Neural progenitor cell (in vitro differentiated cells): ENCODE results near the gene LRRC7.

ENCODE experiments used
- EZH2 ChIP-seq: fragments of 200-600 bp; sonication (generic); IDR thresholded peaks from 2 replicates; pipeline ENCODE4 v1.6.1; 2017; ENCODE audit warnings: antibody characterized with exemption, mild to moderate bottlenecking, moderate library complexity
- TF ChIP-seq, protein P1 (sequence below): fragments of 200-600 bp; sonication (generic); IDR thresholded peaks from 2 replicates; pipeline ENCODE4 v1.5.1; 2017; ENCODE audit warnings: antibody characterized with exemption, mild to moderate bottlenecking

DNA sequence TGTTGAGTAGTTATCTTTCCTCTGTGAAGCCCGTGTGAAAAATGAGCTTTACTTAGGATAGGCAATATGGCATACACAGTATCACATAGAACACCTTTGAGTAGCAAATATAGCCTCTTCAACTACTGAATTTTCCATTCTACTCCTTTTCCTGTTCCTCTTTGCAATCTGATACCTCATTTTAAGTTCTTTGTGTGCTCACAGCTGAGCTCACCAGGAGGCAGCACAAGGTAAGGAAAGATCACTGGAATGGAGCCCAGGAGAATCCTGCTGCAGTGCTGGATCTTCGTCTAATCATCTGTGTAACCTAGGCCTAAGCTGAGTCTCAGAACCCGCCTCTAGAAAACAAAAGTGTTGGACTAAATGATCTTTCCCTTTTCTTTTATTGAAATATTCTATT is 466.7 kb downstream of the LRRC7 start:
- TF ChIP-seq EZH2, result no peak
- TF ChIP-seq, protein P1, sequence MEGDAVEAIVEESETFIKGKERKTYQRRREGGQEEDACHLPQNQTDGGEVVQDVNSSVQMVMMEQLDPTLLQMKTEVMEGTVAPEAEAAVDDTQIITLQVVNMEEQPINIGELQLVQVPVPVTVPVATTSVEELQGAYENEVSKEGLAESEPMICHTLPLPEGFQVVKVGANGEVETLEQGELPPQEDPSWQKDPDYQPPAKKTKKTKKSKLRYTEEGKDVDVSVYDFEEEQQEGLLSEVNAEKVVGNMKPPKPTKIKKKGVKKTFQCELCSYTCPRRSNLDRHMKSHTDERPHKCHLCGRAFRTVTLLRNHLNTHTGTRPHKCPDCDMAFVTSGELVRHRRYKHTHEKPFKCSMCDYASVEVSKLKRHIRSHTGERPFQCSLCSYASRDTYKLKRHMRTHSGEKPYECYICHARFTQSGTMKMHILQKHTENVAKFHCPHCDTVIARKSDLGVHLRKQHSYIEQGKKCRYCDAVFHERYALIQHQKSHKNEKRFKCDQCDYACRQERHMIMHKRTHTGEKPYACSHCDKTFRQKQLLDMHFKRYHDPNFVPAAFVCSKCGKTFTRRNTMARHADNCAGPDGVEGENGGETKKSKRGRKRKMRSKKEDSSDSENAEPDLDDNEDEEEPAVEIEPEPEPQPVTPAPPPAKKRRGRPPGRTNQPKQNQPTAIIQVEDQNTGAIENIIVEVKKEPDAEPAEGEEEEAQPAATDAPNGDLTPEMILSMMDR, result peak; percentile 42
